ENCODE measurements around the gene VSIR. TPM values are rescaled to one million over a fixed set of nuclear protein-coding genes. Genes with fewer than 3 reads are reported as not detected.
A peak's percentile ranks its signal among the peaks of the same experiment; 100 is the strongest.

VSIR gene
- 83.9 TPM for total RNA-seq

GRCh38 chr10:71773221-71773971 is at the start of gene VSIR:
TSS of gene VSIR (minus strand) at chr10:71773520. CDS start at chr10:71773439, 81 bp downstream.
- peak; percentile 92 for DNase-seq (ENCODE audit: low spot score)

- DNase-seq (ENCODE audit: low spot score) = no peak
Observed at GRCh38 chr10:71821909-71822763, 48.8 kb upstream of the VSIR start.

GRCh38 chr10:71820966-71821365 is 47.6 kb upstream of the VSIR start:
- no peak for DNase-seq (ENCODE audit: low spot score)

GRCh38 chr10:71819985-71820384 is 46.7 kb upstream of the VSIR start:
- no peak for DNase-seq (ENCODE audit: low spot score)

- DNase-seq (ENCODE audit: low spot score) = no peak
Observed at GRCh38 chr10:71819441-71819861, 46.1 kb upstream of the VSIR start.

GRCh38 chr10:71818674-71819260 is 45.4 kb upstream of the VSIR start:
- DNase-seq (ENCODE audit: low spot score) = no peak

- DNase-seq (ENCODE audit: low spot score) = no peak
Observed at GRCh38 chr10:71817831-71818655, 44.7 kb upstream of the VSIR start.

- DNase-seq (ENCODE audit: low spot score) = no peak
Observed at GRCh38 chr10:71816936-71817618, 43.8 kb upstream of the VSIR start.

- no peak for DNase-seq (ENCODE audit: low spot score)
Observed at GRCh38 chr10:71816421-71816851, 43.1 kb upstream of the VSIR start.

- DNase-seq (ENCODE audit: low spot score) = no peak
Observed at GRCh38 chr10:71815515-71816130, 42.3 kb upstream of the VSIR start.

- no peak for DNase-seq (ENCODE audit: low spot score)
Observed at GRCh38 chr10:71814922-71815411, 41.6 kb upstream of the VSIR start.

GRCh38 chr10:71812913-71813590 is 39.7 kb upstream of the VSIR start:
- DNase-seq (ENCODE audit: low spot score) = no peak

- DNase-seq (ENCODE audit: low spot score) = peak; percentile 68
Observed at GRCh38 chr10:71812016-71812912, 38.9 kb upstream of the VSIR start.

- no peak for DNase-seq (ENCODE audit: low spot score)
Observed at GRCh38 chr10:71811351-71811750, 38.0 kb upstream of the VSIR start.

- DNase-seq (ENCODE audit: low spot score) = no peak
Observed at GRCh38 chr10:71810048-71810750, 36.9 kb upstream of the VSIR start.

GRCh38 chr10:71809628-71810027 is 36.3 kb upstream of the VSIR start:
- no peak for DNase-seq (ENCODE audit: low spot score)

GRCh38 chr10:71807557-71808510 is 34.5 kb upstream of the VSIR start:
- DNase-seq (ENCODE audit: low spot score) = no peak

Measured in mucosa of gallbladder (tissue), 1 donor.